Spleen (tissue), 7 donors: ENCODE results near the gene MEF2A.

Source experiments
- POLR2A ChIP-seq, 3 donors: fragments of 450-650 bp; IDR thresholded peaks; one replicate each; pipeline ENCODE4 v1.5.1; 2017; ENCODE audit warnings: antibody characterized with exemption in 3 of 3, mild to moderate bottlenecking in 1 of 3
- POLR2AphosphoS5 ChIP-seq, 3 donors: sonication (generic); formaldehyde crosslinking; IDR thresholded peaks; one replicate each; pipeline ENCODE4 v1.5.1; 2017; ENCODE audit warnings: antibody characterized with exemption in 3 of 3
- TF ChIP-seq, protein P1 (sequence below), 11 experiments: fragments of 200-600 bp in 7 of 11; fragments of 450-650 bp in 4 of 11; sonication (generic) in 4 of 11; IDR thresholded peaks in 8 of 11; conservative IDR thresholded peaks in 3 of 11; 1 replicate in 7 of 11; 2 replicates in 4 of 11; pipeline versions ENCODE4 v1.4.0 to v1.8.0; 2016 to 2021; ENCODE audit warnings: antibody characterized with exemption in 11 of 11, inconsistent platforms in 4 of 11, mild to moderate bottlenecking in 1 of 11
- donor health status: DM: no; HTN: no; CAD: no; lungs with moderate emphysema.
- donor health status: DM: no; HTN: no; CAD: no.
- donor health status: DM: no; HTN: no; CAD: no.

- TF ChIP-seq, protein P1, sequence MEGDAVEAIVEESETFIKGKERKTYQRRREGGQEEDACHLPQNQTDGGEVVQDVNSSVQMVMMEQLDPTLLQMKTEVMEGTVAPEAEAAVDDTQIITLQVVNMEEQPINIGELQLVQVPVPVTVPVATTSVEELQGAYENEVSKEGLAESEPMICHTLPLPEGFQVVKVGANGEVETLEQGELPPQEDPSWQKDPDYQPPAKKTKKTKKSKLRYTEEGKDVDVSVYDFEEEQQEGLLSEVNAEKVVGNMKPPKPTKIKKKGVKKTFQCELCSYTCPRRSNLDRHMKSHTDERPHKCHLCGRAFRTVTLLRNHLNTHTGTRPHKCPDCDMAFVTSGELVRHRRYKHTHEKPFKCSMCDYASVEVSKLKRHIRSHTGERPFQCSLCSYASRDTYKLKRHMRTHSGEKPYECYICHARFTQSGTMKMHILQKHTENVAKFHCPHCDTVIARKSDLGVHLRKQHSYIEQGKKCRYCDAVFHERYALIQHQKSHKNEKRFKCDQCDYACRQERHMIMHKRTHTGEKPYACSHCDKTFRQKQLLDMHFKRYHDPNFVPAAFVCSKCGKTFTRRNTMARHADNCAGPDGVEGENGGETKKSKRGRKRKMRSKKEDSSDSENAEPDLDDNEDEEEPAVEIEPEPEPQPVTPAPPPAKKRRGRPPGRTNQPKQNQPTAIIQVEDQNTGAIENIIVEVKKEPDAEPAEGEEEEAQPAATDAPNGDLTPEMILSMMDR (IDR thresholded peaks at IDR 0.05 in 8 of 11, conservative IDR thresholded peaks at IDR 0.05 in 3 of 11), result no peak
- TF ChIP-seq POLR2A (IDR thresholded peaks at IDR 0.05) (no peak), POLR2AphosphoS5 (IDR thresholded peaks at IDR 0.05) (no peak)
These were observed 176.1 kb downstream of the MEF2A start for GRCh38 chr15:99741835-99742234.
